OCI-LY7 (cell line): ENCODE data around the gene CCDC57.

ENCODE experiments used
- CTCF ChIP-seq: fragments of 200-600 bp; sonication (generic); conservative IDR thresholded peaks from 2 replicates; pipeline ENCODE4 v1.5.1; 2014; ENCODE audit warnings: mild to moderate bottlenecking, antibody characterized with exemption, low read length, moderate library complexity, mixed read lengths
- EZH2phosphoT487 ChIP-seq: fragments of 200-600 bp; sonication (generic); IDR thresholded peaks from 2 replicates; pipeline ENCODE4 v1.6.1; 2018; ENCODE audit warnings: low read depth, borderline replicate concordance, mild to moderate bottlenecking, mixed run types, antibody characterized with exemption, low read length, moderate library complexity, mixed read lengths

GRCh38 chr17:82235775-82236141 lies 23.1 kb upstream of the CCDC57 start:
- TF ChIP-seq CTCF = no peak
- TF ChIP-seq EZH2phosphoT487 = no peak
